ENCODE results near the gene CFAP70. TPM values are rescaled to one million over a fixed set of nuclear protein-coding genes. Genes with fewer than 3 reads are reported as not detected.
A peak's percentile ranks its signal among the peaks of the same experiment; 100 is the strongest.

Gene CFAP70
- total and polyA plus RNA-seq, 2 experiments from 2014 or later, result 0.43 to 0.65 TPM

DNA sequence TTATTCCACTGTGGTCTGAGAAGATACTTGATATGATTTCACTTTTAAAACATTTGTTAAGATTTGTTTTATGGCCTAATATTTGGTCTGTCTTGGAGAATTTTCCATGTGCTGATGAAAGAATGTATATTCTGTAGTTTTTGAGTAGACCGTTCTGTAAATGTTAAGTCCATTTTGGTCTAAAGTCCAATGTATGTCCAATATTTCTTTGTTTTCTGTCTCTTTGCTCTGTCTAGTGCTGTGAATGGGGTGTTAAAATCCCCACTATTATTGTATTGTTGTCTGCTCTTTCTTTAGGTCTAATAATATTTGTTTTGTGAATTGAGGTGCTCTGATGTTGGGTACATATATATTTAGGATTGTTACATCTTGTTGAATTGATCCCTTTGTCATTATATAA lies 142.9 kb downstream of the CFAP70 start:
- TF ChIP-seq EZH2phosphoT487 (IDR thresholded peaks at IDR 0.05; ENCODE audit: insufficient read depth, low read depth) (no peak), EZH2 (IDR thresholded peaks at IDR 0.05; ENCODE audit: insufficient read depth, poor library complexity, severe bottlenecking) (no peak)
- Histone ChIP-seq H3K9ac (no peak overlapping the region), H4K20me1 (ENCODE audit: insufficient read depth) (no peaks in the 10 kb centered on the region), H3F3A (ENCODE audit: insufficient read depth) (no peaks in the 10 kb centered on the region), H3K79me2 (ENCODE audit: insufficient read depth) (no peaks in the 10 kb centered on the region; the same call in 1 of the 2 replicates), H3K27me3 (replicated peaks; ENCODE audit: insufficient read depth) (no peaks in the 10 kb centered on the region), H2AFZ (no peak overlapping the region), H3K4me2 (ENCODE audit: unreplicated experiment) (no peak overlapping the region), H3K36me3 (ENCODE audit: low read depth) (peaks cover 21% of the 10 kb centered on the region; the same call in 1 of the 2 replicates), H3K9me2 (ENCODE audit: insufficient read depth) (no peaks in the 10 kb centered on the region), H3K4me1 (ENCODE audit: insufficient read depth) (peaks cover 5% of the 10 kb centered on the region; the same call in 1 of the 2 replicates), H3K4me3 (no peak overlapping the region), H3K9me3 (ENCODE audit: low read depth) (no peaks in the 10 kb centered on the region), H3K27ac (no peak overlapping the region)
- no peak for DNase-seq
- 100% methylated on average over 1 of the region's 1 CpG for WGBS, 2 experiments (ENCODE audit: low coverage in 1 of 2, low lambda C conversion rate in 2 of 2, missing lambda C conversion rate in 2 of 2)
- in situ Hi-C loops (cut with MboI), result no loop called here

DNA sequence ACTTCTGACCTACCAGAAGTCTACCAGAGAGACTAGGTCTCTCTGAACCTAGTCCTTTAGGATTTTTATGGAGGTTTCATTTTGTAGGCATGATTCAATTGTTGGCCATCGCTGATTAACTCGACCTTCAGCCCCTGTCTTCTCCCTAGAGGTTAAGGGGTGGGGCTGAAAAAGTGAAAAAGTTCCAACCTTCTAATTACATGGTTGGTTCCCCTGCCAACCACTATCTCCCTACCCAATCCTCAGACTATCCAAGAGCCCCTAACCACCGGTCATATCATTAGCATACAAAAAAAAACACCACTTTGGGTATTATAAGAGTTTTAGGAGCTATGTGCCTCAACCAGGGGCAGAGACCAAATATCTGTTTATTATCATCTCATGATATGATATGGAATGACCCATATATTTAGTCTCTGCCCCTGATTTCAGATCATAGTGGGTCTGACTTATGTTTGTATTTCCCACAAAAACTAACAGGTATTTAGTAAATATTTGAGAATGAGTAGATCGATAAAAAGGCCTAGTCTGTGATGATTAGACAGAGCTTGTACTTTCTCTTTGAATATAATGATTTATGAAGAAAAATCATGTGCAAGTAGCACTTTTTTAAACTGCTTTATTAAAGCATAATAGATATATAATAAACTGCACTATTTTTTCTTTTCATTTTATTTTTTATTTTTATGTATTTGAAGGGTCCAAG lies 147.4 kb downstream of the CFAP70 start:
- H3F3A ChIP-seq (ENCODE audit: insufficient read depth), result 0 out of 2 replicates have a peak, but pooled peaks cover 4% of the 10 kb centered on the region
- no peaks in the 10 kb centered on the region; the same call in 1 of the 2 replicates for H3K79me2 ChIP-seq (ENCODE audit: insufficient read depth)
- peaks cover 8% of the 10 kb centered on the region; the same call in 1 of the 2 replicates for H3K36me3 ChIP-seq (ENCODE audit: low read depth)
- no peaks in the 10 kb centered on the region for H4K20me1 ChIP-seq (ENCODE audit: insufficient read depth)
- no peak overlapping the region for H3K9ac ChIP-seq
- H3K4me3 ChIP-seq, result no peak overlapping the region
- no peak for TF ChIP-seq EZH2phosphoT487 (IDR thresholded peaks at IDR 0.05; ENCODE audit: insufficient read depth, low read depth)
- TF ChIP-seq EZH2 (IDR thresholded peaks at IDR 0.05; ENCODE audit: insufficient read depth, poor library complexity, severe bottlenecking), result no peak
- H3K4me1 ChIP-seq (ENCODE audit: insufficient read depth), result peaks cover 8% of the 10 kb centered on the region; the same call in 1 of the 2 replicates
- H3K9me3 ChIP-seq (ENCODE audit: low read depth), result no peaks in the 10 kb centered on the region
- no peak overlapping the region for H2AFZ ChIP-seq
- no peaks in the 10 kb centered on the region for H3K27me3 ChIP-seq (replicated peaks; ENCODE audit: insufficient read depth)
- 77 to 88% methylated on average over 4 of the region's 4 CpGs for WGBS, 2 experiments (ENCODE audit: low coverage in 1 of 2, low lambda C conversion rate in 2 of 2, missing lambda C conversion rate in 2 of 2)
- DNase-seq, result no peak
- no peak overlapping the region for H3K4me2 ChIP-seq (ENCODE audit: unreplicated experiment)
- no peaks in the 10 kb centered on the region for H3K9me2 ChIP-seq (ENCODE audit: insufficient read depth)
- in situ Hi-C loops (cut with MboI), result no loop called here
- no peak overlapping the region for H3K27ac ChIP-seq

DNA sequence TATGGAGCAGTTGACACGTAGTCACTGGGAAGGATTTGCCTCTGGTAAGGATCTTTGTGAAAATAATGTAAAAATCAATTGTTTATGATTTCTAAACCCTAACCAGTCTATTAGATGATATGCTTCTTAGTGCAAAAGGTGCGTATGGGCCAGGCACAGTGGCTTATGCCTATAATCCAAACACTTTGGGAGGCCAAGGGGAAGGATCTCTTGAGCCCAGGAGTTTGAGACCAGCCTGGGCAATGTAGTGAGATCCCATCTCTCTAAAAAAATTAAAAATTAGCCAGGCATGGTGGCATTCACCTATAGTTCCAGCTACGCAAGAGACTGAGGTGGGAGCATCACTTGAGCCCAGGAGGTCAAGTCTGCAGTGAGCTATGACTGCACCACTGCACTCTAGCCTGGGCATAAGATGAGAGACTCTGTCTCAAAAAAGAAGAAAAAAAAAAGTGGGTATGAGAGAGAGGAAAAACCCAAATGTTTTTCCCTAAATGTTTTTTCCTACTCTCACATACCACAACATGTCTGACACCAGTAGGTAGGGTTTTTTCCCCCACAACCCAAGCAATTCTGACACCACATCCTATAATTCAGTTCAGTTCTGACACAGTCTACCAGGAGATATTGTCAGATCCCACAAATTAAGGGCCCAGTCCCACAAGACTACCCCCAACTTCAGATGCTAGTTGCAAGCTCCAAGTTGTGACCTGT lies 148.1 kb downstream of the CFAP70 start:
- no peak overlapping the region for H2AFZ ChIP-seq
- H4K20me1 ChIP-seq (ENCODE audit: insufficient read depth), result no peaks in the 10 kb centered on the region
- no peaks in the 10 kb centered on the region; the same call in 1 of the 2 replicates for H3K79me2 ChIP-seq (ENCODE audit: insufficient read depth)
- no peaks in the 10 kb centered on the region for H3K9me3 ChIP-seq (ENCODE audit: low read depth)
- 0 out of 2 replicates have a peak, but pooled peaks cover 6% of the 10 kb centered on the region for H3K36me3 ChIP-seq (ENCODE audit: low read depth)
- no peak overlapping the region for H3K27ac ChIP-seq
- TF ChIP-seq EZH2 (IDR thresholded peaks at IDR 0.05; ENCODE audit: insufficient read depth, poor library complexity, severe bottlenecking) (no peak), EZH2phosphoT487 (IDR thresholded peaks at IDR 0.05; ENCODE audit: insufficient read depth, low read depth) (no peak)
- 0 out of 2 replicates have a peak, but pooled peaks cover 4% of the 10 kb centered on the region for H3F3A ChIP-seq (ENCODE audit: insufficient read depth)
- H3K9ac ChIP-seq, result no peak overlapping the region
- in situ Hi-C loops (cut with MboI), result no loop called here
- no peak overlapping the region for H3K4me3 ChIP-seq
- no peaks in the 10 kb centered on the region for H3K27me3 ChIP-seq (replicated peaks; ENCODE audit: insufficient read depth)
- H3K4me1 ChIP-seq (ENCODE audit: insufficient read depth), result peaks cover 8% of the 10 kb centered on the region; the same call in 1 of the 2 replicates
- no peak for DNase-seq
- H3K4me2 ChIP-seq (ENCODE audit: unreplicated experiment), result no peak overlapping the region
- no peaks in the 10 kb centered on the region for H3K9me2 ChIP-seq (ENCODE audit: insufficient read depth)
- 93 to 100% methylated on average over 3 of the region's 3 CpGs for WGBS, 2 experiments (ENCODE audit: low coverage in 1 of 2, low lambda C conversion rate in 2 of 2, missing lambda C conversion rate in 2 of 2)

DNA sequence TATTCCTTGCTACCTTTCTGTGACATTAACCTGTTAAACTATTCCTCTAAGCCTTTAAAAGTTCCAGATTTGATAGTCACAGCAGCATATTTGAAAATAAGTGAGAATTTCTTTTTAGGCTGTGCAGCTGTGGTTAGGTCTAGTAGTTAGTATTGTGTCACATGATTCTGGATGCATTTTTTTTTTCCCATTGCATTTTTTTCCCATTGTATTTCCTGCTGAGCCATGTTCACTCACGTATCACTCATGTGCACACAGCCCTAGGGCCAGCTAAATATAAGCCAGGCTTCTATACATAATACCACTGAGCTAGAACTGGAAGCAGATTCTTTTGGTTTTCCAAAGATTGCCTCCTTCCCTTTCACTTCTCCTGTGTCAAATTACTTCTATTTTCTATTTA lies 149.0 kb downstream of the CFAP70 start:
- H3K9me2 ChIP-seq (ENCODE audit: insufficient read depth), result no peaks in the 10 kb centered on the region
- H3K9ac ChIP-seq, result no peak overlapping the region
- no peaks in the 10 kb centered on the region; the same call in 1 of the 2 replicates for H3K79me2 ChIP-seq (ENCODE audit: insufficient read depth)
- TF ChIP-seq EZH2 (IDR thresholded peaks at IDR 0.05; ENCODE audit: insufficient read depth, poor library complexity, severe bottlenecking), result no peak
- no peak for TF ChIP-seq EZH2phosphoT487 (IDR thresholded peaks at IDR 0.05; ENCODE audit: insufficient read depth, low read depth)
- WGBS, 2 experiments (ENCODE audit: low coverage in 1 of 2, low lambda C conversion rate in 2 of 2, missing lambda C conversion rate in 2 of 2), result 60 to 77% methylated on average over 1 of the region's 1 CpG
- H3K4me2 ChIP-seq (ENCODE audit: unreplicated experiment), result no peak overlapping the region
- H3K4me3 ChIP-seq, result no peak overlapping the region
- H2AFZ ChIP-seq, result 0 out of 2 replicates have a peak overlapping the region, but pooled peaks have one; percentile 3
- H3K27me3 ChIP-seq (replicated peaks; ENCODE audit: insufficient read depth), result no peaks in the 10 kb centered on the region
- no peaks in the 10 kb centered on the region for H3K9me3 ChIP-seq (ENCODE audit: low read depth)
- H3K27ac ChIP-seq, result peak overlapping the region; percentile 12; the same call in 1 of the 2 replicates
- H3F3A ChIP-seq (ENCODE audit: insufficient read depth), result 0 out of 2 replicates have a peak, but pooled peaks cover 4% of the 10 kb centered on the region
- peaks cover 8% of the 10 kb centered on the region; the same call in 1 of the 2 replicates for H3K4me1 ChIP-seq (ENCODE audit: insufficient read depth)
- in situ Hi-C loops (cut with MboI), result no loop called here
- H4K20me1 ChIP-seq (ENCODE audit: insufficient read depth), result no peaks in the 10 kb centered on the region
- peak; percentile 66 for DNase-seq
- H3K36me3 ChIP-seq (ENCODE audit: low read depth), result 0 out of 2 replicates have a peak, but pooled peaks cover 6% of the 10 kb centered on the region

Data from GM23248 (cell line).